WTC11 (cell line): ENCODE measurements around the gene CLCA2. TPM values are rescaled to one million over a fixed set of nuclear protein-coding genes. Genes with fewer than 3 reads are reported as not detected.
A peak's percentile ranks its signal among the peaks of the same experiment; 100 is the strongest.

Source experiments
- ATAC-seq: fragments of 200-7000 bp; cut with Tn5 transposase; 2 replicates; pipeline ENCODE4 v1.10.0; 2021; ENCODE audit warnings: mild to moderate bottlenecking, moderate library complexity
- CTCF ChIA-PET: fragments of 300-600 bp; sonication (Branson Sonifier 250); formaldehyde crosslinking; loops from one replicate; lab custom pipeline; 2021; ENCODE audit warnings: antibody characterized with exemption; lab: Charles Lee
- POLR2A ChIA-PET: fragments of 350-600 bp; sonication (Branson Sonifier 250); formaldehyde crosslinking; loops from one replicate; lab custom pipeline; 2021; ENCODE audit warnings: antibody characterized with exemption; lab: Charles Lee
- DNase-seq: peaks from one replicate; pipeline ENCODE4 v3.0.0; 2021; ENCODE audit warnings: low spot score
- H3K27ac Mint-ChIP-seq: 2 replicates; pipeline ENCODE4 v1.8.0; 2021; ENCODE audit warnings: mixed read lengths
- H3K27me3 Mint-ChIP-seq: 2 replicates; pipeline ENCODE4 v1.8.0; 2021; ENCODE audit warnings: low read depth, mild to moderate bottlenecking, moderate library complexity, mixed read lengths
- H3K36me3 Mint-ChIP-seq: 2 replicates; pipeline ENCODE4 v1.8.0; 2021; ENCODE audit warnings: mixed read lengths
- H3K4me1 Mint-ChIP-seq: 2 replicates; pipeline ENCODE4 v1.8.0; 2022; ENCODE audit warnings: mixed read lengths
- H3K4me3 Mint-ChIP-seq: 2 replicates; pipeline ENCODE4 v1.8.0; 2021; ENCODE audit warnings: mild to moderate bottlenecking, moderate library complexity, mixed read lengths
- H3K9me3 Mint-ChIP-seq: 2 replicates; pipeline ENCODE4 v1.8.0; 2021; ENCODE audit warnings: mixed read lengths
- ELF4 ChIP-seq: sonication (generic); formaldehyde crosslinking; IDR thresholded peaks from 2 replicates; pipeline ENCODE4 v1.8.1; 2022; ENCODE audit warnings: low read depth, mild to moderate bottlenecking, moderate library complexity, missing genetic modification reagents
- FOXP1 ChIP-seq: sonication (generic); formaldehyde crosslinking; IDR thresholded peaks from 2 replicates; pipeline ENCODE4 v1.8.0; 2022; ENCODE audit warnings: missing genetic modification reagents, mild to moderate bottlenecking, moderate library complexity, borderline replicate concordance
- NFE2L1 ChIP-seq: sonication (generic); formaldehyde crosslinking; IDR thresholded peaks from 2 replicates; pipeline ENCODE4 v1.8.1; 2023; ENCODE audit warnings: missing genetic modification reagents
- NFYB ChIP-seq: sonication (generic); formaldehyde crosslinking; conservative IDR thresholded peaks from 2 replicates; pipeline ENCODE4 v1.8.0; 2022; ENCODE audit warnings: low read depth, missing genetic modification reagents
- ZBTB21 ChIP-seq: sonication (generic); formaldehyde crosslinking; IDR thresholded peaks from 2 replicates; pipeline ENCODE4 v1.8.1; 2023; ENCODE audit warnings: mild to moderate bottlenecking, missing genetic modification reagents, borderline replicate concordance
- total RNA-seq: library from RNA; stranded (reverse); gene quantifications from 3 replicates; pipeline ENCODE4 v1.2.3, GENCODE V29; 2021
- TF ChIP-seq, protein P1 (sequence below): sonication (generic); formaldehyde crosslinking; IDR thresholded peaks from 2 replicates; pipeline ENCODE4 v1.8.0; 2022; ENCODE audit warnings: mild to moderate bottlenecking, missing genetic modification reagents
- TF ChIP-seq, protein P2 (sequence below): sonication (generic); formaldehyde crosslinking; IDR thresholded peaks from 2 replicates; pipeline ENCODE4 v1.8.1; 2023; ENCODE audit warnings: mild to moderate bottlenecking, missing genetic modification reagents, moderate library complexity
- TF ChIP-seq, protein P3 (sequence below): sonication (generic); formaldehyde crosslinking; IDR thresholded peaks from 2 replicates; pipeline ENCODE4 v1.8.0; 2023; ENCODE audit warnings: mild to moderate bottlenecking, missing genetic modification reagents
- TF ChIP-seq, protein P4 (sequence below): fragments of 250-450 bp; sonication (Bioruptor Pico); IDR thresholded peaks from 2 replicates; pipeline ENCODE4 v1.9.0; 2021; ENCODE audit warnings: mild to moderate bottlenecking, borderline replicate concordance
- TF ChIP-seq, protein P5 (sequence below): sonication (generic); formaldehyde crosslinking; IDR thresholded peaks from 2 replicates; pipeline ENCODE4 v1.8.0; 2022; ENCODE audit warnings: missing genetic modification reagents
- TF ChIP-seq, protein P6 (sequence below): sonication (generic); formaldehyde crosslinking; IDR thresholded peaks from 2 replicates; pipeline ENCODE4 v1.8.0; 2022; ENCODE audit warnings: mild to moderate bottlenecking, missing genetic modification reagents
- TF ChIP-seq, protein P7 (sequence below): fragments of 250-450 bp; sonication (Bioruptor Pico); conservative IDR thresholded peaks from 2 replicates; pipeline ENCODE4 v1.9.0; 2021; ENCODE audit warnings: mild to moderate bottlenecking

Gene CLCA2
- total RNA-seq, 1 experiment from 2014 or later, result 0.07 TPM

DNA sequence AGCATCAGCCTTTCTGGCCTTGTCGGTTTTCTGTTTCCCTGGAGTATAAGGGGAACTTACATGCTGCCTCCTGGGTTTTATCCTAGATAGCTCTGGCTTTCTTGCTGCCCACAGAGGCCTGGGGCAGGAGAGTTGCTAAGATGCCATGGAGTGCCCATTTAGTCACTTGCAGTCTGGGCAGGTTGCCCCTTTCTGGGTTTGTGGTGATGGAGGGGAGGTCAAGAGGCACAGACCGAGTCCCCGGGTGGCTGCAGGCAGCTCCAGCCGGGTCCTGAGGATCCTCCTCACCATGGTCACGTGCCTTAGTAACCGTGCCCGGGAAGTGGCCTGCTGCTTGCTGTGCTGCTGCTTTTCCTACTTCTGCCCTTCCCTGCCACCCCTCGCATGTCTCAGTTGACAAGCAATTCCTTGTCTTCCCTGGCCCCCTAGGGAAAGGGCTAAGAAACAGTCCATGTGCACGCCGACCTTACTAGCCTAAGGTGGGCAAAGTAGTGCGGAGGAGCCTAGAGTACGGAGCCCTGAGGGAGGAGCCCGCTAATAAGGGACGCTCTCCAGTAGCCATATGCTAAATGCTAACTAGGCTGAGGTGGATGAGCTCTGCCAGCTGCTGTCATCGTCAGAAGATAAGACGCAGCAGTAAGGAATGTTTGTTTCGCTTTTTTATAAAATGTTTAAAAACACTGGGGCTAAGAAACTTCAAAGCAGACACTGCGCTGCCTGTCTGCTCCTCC, 79.6 kb downstream of the CLCA2 start:
- ATAC-seq, result peak; percentile 10
- Mint-ChIP-seq H3K27ac (peak overlapping the region; percentile 98), H3K4me3 (peak overlapping the region; percentile 87), H3K36me3 (no peaks in the 10 kb centered on the region), H3K9me3 (peaks cover 11% of the 10 kb centered on the region), H3K4me1 (peaks cover 46% of the 10 kb centered on the region), H3K27me3 (no peaks in the 10 kb centered on the region; the same call in 1 of the 2 replicates)
- TF ChIP-seq, protein P1, sequence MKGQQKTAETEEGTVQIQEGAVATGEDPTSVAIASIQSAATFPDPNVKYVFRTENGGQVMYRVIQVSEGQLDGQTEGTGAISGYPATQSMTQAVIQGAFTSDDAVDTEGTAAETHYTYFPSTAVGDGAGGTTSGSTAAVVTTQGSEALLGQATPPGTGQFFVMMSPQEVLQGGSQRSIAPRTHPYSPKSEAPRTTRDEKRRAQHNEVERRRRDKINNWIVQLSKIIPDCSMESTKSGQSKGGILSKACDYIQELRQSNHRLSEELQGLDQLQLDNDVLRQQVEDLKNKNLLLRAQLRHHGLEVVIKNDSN (CRISPR knock-in tag), result peak; percentile 78; the same call in 1 of the 2 replicates
- TF ChIP-seq FOXP1 (CRISPR knock-in tag) (no peak), NFE2L1 (CRISPR knock-in tag) (no peak)
- TF ChIP-seq, protein P2, sequence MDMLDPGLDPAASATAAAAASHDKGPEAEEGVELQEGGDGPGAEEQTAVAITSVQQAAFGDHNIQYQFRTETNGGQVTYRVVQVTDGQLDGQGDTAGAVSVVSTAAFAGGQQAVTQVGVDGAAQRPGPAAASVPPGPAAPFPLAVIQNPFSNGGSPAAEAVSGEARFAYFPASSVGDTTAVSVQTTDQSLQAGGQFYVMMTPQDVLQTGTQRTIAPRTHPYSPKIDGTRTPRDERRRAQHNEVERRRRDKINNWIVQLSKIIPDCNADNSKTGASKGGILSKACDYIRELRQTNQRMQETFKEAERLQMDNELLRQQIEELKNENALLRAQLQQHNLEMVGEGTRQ, result peak; percentile 79
- ChIA-PET POLR2A (interaction anchor here (1.5 kb wide), 1 partner anchor 201 kb away, joined by 4 read pairs; the partner anchor contains the start of gene SH3GLB1), CTCF (interaction anchor here (1.1 to 2.0 kb wide), 5 partner anchors 32 to 250 kb away, joined by 3 to 6 read pairs (median 5); no protein-coding TSS in a partner anchor)
- peak; percentile 33 for DNase-seq

DNA sequence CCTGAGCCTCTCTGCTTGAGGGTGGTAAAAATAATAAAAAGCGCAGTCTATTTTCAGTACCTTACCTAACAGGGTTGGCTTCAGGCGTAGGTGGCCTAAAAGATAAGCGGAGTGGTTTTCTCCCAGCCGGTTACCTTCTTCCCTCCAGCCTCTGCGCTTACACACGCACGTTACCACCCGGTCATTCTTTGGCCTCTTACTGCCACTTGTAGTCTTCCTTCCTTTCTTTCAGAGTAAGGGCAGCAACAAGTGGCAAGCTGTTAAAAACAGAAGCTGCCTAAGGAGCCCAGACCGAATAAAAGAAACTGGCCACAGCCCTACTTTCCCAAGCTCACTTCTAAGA, 80.1 kb downstream of the CLCA2 start:
- CTCF ChIA-PET, result interaction anchor here (0.6 to 2.0 kb wide), 7 partner anchors 32 to 249 kb away, joined by 3 to 6 read pairs (median 5); partner anchors contain the start of gene SH3GLB1
- H3K36me3 Mint-ChIP-seq, result no peaks in the 10 kb centered on the region
- H3K9me3 Mint-ChIP-seq, result peaks cover 11% of the 10 kb centered on the region
- peak overlapping the region; percentile 87 for H3K4me3 Mint-ChIP-seq
- DNase-seq (no peak), ATAC-seq (no peak)
- POLR2A ChIA-PET, result interaction anchor here (1.5 kb wide), 1 partner anchor 200 kb away, joined by 4 read pairs; the partner anchor contains the start of gene SH3GLB1
- peaks cover 46% of the 10 kb centered on the region for H3K4me1 Mint-ChIP-seq
- H3K27ac Mint-ChIP-seq, result 0 out of 2 replicates have a peak overlapping the region, but pooled peaks have one; percentile 38
- no peaks in the 10 kb centered on the region; the same call in 1 of the 2 replicates for H3K27me3 Mint-ChIP-seq
- TF ChIP-seq, protein P3, sequence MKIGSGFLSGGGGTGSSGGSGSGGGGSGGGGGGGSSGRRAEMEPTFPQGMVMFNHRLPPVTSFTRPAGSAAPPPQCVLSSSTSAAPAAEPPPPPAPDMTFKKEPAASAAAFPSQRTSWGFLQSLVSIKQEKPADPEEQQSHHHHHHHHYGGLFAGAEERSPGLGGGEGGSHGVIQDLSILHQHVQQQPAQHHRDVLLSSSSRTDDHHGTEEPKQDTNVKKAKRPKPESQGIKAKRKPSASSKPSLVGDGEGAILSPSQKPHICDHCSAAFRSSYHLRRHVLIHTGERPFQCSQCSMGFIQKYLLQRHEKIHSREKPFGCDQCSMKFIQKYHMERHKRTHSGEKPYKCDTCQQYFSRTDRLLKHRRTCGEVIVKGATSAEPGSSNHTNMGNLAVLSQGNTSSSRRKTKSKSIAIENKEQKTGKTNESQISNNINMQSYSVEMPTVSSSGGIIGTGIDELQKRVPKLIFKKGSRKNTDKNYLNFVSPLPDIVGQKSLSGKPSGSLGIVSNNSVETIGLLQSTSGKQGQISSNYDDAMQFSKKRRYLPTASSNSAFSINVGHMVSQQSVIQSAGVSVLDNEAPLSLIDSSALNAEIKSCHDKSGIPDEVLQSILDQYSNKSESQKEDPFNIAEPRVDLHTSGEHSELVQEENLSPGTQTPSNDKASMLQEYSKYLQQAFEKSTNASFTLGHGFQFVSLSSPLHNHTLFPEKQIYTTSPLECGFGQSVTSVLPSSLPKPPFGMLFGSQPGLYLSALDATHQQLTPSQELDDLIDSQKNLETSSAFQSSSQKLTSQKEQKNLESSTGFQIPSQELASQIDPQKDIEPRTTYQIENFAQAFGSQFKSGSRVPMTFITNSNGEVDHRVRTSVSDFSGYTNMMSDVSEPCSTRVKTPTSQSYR (CRISPR knock-in tag), result no peak
- TF ChIP-seq ELF4 (CRISPR knock-in tag), result no peak
- TF ChIP-seq ZBTB21, result no peak
- TF ChIP-seq, protein P4, sequence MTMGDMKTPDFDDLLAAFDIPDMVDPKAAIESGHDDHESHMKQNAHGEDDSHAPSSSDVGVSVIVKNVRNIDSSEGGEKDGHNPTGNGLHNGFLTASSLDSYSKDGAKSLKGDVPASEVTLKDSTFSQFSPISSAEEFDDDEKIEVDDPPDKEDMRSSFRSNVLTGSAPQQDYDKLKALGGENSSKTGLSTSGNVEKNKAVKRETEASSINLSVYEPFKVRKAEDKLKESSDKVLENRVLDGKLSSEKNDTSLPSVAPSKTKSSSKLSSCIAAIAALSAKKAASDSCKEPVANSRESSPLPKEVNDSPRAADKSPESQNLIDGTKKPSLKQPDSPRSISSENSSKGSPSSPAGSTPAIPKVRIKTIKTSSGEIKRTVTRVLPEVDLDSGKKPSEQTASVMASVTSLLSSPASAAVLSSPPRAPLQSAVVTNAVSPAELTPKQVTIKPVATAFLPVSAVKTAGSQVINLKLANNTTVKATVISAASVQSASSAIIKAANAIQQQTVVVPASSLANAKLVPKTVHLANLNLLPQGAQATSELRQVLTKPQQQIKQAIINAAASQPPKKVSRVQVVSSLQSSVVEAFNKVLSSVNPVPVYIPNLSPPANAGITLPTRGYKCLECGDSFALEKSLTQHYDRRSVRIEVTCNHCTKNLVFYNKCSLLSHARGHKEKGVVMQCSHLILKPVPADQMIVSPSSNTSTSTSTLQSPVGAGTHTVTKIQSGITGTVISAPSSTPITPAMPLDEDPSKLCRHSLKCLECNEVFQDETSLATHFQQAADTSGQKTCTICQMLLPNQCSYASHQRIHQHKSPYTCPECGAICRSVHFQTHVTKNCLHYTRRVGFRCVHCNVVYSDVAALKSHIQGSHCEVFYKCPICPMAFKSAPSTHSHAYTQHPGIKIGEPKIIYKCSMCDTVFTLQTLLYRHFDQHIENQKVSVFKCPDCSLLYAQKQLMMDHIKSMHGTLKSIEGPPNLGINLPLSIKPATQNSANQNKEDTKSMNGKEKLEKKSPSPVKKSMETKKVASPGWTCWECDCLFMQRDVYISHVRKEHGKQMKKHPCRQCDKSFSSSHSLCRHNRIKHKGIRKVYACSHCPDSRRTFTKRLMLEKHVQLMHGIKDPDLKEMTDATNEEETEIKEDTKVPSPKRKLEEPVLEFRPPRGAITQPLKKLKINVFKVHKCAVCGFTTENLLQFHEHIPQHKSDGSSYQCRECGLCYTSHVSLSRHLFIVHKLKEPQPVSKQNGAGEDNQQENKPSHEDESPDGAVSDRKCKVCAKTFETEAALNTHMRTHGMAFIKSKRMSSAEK (CRISPR knock-in tag), result no peak
- TF ChIP-seq, protein P5, sequence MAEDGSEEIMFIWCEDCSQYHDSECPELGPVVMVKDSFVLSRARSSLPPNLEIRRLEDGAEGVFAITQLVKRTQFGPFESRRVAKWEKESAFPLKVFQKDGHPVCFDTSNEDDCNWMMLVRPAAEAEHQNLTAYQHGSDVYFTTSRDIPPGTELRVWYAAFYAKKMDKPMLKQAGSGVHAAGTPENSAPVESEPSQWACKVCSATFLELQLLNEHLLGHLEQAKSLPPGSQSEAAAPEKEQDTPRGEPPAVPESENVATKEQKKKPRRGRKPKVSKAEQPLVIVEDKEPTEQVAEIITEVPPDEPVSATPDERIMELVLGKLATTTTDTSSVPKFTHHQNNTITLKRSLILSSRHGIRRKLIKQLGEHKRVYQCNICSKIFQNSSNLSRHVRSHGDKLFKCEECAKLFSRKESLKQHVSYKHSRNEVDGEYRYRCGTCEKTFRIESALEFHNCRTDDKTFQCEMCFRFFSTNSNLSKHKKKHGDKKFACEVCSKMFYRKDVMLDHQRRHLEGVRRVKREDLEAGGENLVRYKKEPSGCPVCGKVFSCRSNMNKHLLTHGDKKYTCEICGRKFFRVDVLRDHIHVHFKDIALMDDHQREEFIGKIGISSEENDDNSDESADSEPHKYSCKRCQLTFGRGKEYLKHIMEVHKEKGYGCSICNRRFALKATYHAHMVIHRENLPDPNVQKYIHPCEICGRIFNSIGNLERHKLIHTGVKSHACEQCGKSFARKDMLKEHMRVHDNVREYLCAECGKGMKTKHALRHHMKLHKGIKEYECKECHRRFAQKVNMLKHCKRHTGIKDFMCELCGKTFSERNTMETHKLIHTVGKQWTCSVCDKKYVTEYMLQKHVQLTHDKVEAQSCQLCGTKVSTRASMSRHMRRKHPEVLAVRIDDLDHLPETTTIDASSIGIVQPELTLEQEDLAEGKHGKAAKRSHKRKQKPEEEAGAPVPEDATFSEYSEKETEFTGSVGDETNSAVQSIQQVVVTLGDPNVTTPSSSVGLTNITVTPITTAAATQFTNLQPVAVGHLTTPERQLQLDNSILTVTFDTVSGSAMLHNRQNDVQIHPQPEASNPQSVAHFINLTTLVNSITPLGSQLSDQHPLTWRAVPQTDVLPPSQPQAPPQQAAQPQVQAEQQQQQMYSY (CRISPR knock-in tag), result no peak
- TF ChIP-seq NFYB (CRISPR knock-in tag), result no peak
- TF ChIP-seq, protein P6, sequence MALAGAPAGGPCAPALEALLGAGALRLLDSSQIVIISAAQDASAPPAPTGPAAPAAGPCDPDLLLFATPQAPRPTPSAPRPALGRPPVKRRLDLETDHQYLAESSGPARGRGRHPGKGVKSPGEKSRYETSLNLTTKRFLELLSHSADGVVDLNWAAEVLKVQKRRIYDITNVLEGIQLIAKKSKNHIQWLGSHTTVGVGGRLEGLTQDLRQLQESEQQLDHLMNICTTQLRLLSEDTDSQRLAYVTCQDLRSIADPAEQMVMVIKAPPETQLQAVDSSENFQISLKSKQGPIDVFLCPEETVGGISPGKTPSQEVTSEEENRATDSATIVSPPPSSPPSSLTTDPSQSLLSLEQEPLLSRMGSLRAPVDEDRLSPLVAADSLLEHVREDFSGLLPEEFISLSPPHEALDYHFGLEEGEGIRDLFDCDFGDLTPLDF (CRISPR knock-in tag), result no peak
- TF ChIP-seq, protein P7, sequence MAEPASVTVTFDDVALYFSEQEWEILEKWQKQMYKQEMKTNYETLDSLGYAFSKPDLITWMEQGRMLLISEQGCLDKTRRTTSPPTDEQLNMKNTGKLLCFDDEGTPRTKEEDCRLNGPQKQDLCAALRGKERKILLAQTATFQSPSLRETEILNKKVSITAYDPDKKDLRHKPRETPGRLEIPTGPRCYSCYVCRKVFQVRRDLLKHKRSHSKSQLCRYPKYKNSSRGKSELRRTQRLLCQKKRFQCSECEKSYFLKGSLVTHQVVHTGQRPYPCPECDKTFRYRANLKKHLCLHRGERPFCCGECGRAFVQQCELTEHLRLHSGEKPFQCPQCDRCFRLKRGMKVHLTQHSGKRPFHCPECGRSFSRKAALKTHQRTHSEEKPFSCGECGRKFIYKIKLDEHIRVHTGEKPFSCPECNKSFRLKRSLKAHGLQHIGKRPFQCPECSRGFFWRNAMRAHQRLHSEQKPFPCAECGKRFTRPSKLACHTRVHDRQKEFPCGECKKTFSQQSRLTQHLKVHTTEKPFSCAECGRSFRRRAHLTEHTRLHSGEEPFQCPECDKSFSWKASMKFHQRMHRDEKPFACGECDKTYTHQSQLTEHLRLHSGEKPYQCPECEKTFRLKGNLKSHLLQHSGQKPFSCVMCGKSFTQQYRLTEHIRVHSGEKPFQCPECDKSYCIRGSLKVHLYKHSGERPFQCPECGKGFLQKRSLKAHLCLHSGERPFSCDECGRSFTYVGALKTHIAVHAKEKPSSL, result no peak
